Esophagus mucosa (tissue), 1 donor: ENCODE measurements around the gene KRT72. TPM values are rescaled to one million over a fixed set of nuclear protein-coding genes. Genes with fewer than 3 reads are reported as not detected.
"Not testable (repeated sequence)": the region's sequence is repeated elsewhere in the genome, so short reads cannot be mapped to it uniquely, and the experiment has no call there.

ENCODE experiments used
- ATAC-seq: fragments of 200-7000 bp; cut with Tn5 transposase; one replicate; pipeline ENCODE4 v1.9.1; 2020
- total RNA-seq: library from RNA; stranded (reverse); gene quantifications from one replicate; pipeline ENCODE4 v1.2.4, GENCODE V29; 2023
- donor health status: DM: yes; HTN: yes; CAD: no.

The KRT72 gene
- total RNA-seq, 1 donor from 2014 or later: not detected

GRCh38 chr12:52606581-52607218, 5.4 kb upstream of the KRT72 start:
- no peak for ATAC-seq

- ATAC-seq: no peak
These were observed 4.8 kb upstream of the KRT72 start for GRCh38 chr12:52606096-52606495.

GRCh38 chr12:52605542-52605941, 4.3 kb upstream of the KRT72 start:
- no peak for ATAC-seq

GRCh38 chr12:52604859-52605258, 3.6 kb upstream of the KRT72 start:
- no peak for ATAC-seq

- no peak for ATAC-seq
These were observed 2.1 kb upstream of the KRT72 start for GRCh38 chr12:52603314-52603713.

- no peak for ATAC-seq
These were observed 1.3 kb upstream of the KRT72 start for GRCh38 chr12:52602552-52602951.

GRCh38 chr12:52601671-52602070, 408 bp upstream of the KRT72 start:
- no peak for ATAC-seq

- ATAC-seq: no peak
These were observed 788 bp downstream of the KRT72 start for GRCh38 chr12:52600475-52600874.

GRCh38 chr12:52600071-52600470, 1.2 kb downstream of the KRT72 start:
- no peak for ATAC-seq

GRCh38 chr12:52598966-52599365, 2.3 kb downstream of the KRT72 start:
- ATAC-seq: no peak

- not testable (repeated sequence) for ATAC-seq
These were observed 7.0 kb downstream of the KRT72 start for GRCh38 chr12:52594237-52594636.

- no peak for ATAC-seq
These were observed 9.7 kb downstream of the KRT72 start for GRCh38 chr12:52591521-52591920.

- no peak for ATAC-seq
These were observed 11.2 kb downstream of the KRT72 start for GRCh38 chr12:52590021-52590420.

GRCh38 chr12:52587563-52587962, 13.7 kb downstream of the KRT72 start:
- no peak for ATAC-seq

- no peak for ATAC-seq
These were observed 15.3 kb downstream of the KRT72 start for GRCh38 chr12:52585946-52586345.

GRCh38 chr12:52585066-52585465, 16.2 kb downstream of the KRT72 start:
- no peak for ATAC-seq

GRCh38 chr12:52584156-52584682, 17.0 kb downstream of the KRT72 start:
- no peak for ATAC-seq

GRCh38 chr12:52582971-52583456, 18.2 kb downstream of the KRT72 start:
- peak; percentile 80 for ATAC-seq

GRCh38 chr12:52582486-52582885, 18.8 kb downstream of the KRT72 start:
- no peak for ATAC-seq

- peak; percentile 68 for ATAC-seq
These were observed 19.8 kb downstream of the KRT72 start for GRCh38 chr12:52581481-52581880.

- ATAC-seq: no peak
These were observed 20.2 kb downstream of the KRT72 start for GRCh38 chr12:52581066-52581465.

- peak; percentile 17 for ATAC-seq
These were observed 20.8 kb downstream of the KRT72 start for GRCh38 chr12:52580496-52580895.

GRCh38 chr12:52579468-52580465, 21.5 kb downstream of the KRT72 start:
- peak; percentile 48 for ATAC-seq
